ENCODE measurements around the gene TRPC1.
"Not testable (repeated sequence)": the region's sequence is repeated elsewhere in the genome, so short reads cannot be mapped to it uniquely, and the experiment has no call there.

Gene TRPC1

GRCh38 chr3:142723968-142724681 lies at the start of gene TRPC1:
TSS of gene TRPC1 (plus strand) at chr3:142724034. CDS start at chr3:142724560, 526 bp downstream.
- DNase-seq: peak; percentile 84 to 88 (median 84)

DNA sequence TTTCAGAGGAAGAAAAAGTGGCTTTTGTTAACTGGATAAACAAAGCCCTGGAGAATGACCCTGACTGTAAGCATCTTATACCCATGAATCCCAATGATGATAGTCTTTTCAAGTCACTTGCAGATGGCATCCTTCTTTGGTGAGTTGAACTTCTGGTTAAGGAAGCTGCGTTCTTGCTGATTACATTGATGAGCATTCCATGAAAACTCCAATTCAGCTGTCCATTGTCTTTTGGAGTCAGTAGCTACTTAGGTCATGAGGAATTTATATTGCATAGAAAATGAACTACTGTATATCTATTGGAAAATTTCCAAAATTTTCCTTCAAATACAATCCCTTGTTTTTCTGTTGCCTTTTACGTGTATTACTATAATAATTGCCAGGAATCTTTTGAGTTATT lies 47.7 kb upstream of the TRPC1 start:
- no peak for DNase-seq

- peak in 1 of 3 donors; percentile 10 for DNase-seq
Observed at GRCh38 chr3:142680710-142681109, 43.1 kb upstream of the TRPC1 start.

GRCh38 chr3:142690613-142691012 lies 33.2 kb upstream of the TRPC1 start:
- no peak for DNase-seq

- DNase-seq: no peak
Observed at GRCh38 chr3:142691527-142691926, 32.3 kb upstream of the TRPC1 start.

GRCh38 chr3:142693136-142693853 lies 30.5 kb upstream of the TRPC1 start:
- DNase-seq: no peak

DNA sequence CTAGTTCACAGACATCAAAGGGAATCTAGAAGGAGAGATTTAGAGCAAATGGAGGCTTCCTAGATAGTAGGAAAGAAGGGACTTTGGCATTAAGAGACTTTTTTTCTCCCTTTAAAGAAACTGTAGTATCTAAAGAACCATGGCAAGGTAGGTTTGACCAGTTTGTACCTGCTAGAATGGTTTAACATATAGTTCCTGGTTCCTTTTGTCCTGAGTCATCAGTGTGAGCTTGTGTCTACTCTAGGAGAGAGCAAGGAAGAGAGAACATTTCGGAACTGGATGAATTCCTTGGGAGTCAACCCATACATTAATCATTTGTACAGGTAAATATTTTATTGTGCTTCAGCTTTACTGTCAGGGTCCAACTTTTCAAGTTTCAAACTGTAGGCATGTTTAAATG lies 29.6 kb upstream of the TRPC1 start:
- DNase-seq: no peak

DNA sequence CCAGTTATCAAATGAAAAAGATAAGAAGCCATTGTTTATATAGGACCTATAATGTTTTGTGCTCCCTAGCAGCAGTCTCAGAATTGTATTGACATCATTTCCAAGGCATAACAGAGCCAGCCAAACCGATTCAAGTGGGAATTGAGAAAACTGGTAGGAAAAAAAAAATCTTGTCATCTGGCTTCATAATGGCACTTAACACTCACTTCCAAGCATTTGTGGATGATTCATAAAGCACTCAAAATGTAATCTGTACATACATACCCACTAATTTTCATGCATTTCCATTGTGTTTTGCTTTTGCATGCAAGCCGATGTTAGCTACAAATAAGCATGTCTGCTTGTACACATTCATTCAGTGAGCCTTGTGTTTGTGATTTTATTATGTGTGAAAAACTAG lies 18.6 kb upstream of the TRPC1 start:
- no peak for DNase-seq

DNA sequence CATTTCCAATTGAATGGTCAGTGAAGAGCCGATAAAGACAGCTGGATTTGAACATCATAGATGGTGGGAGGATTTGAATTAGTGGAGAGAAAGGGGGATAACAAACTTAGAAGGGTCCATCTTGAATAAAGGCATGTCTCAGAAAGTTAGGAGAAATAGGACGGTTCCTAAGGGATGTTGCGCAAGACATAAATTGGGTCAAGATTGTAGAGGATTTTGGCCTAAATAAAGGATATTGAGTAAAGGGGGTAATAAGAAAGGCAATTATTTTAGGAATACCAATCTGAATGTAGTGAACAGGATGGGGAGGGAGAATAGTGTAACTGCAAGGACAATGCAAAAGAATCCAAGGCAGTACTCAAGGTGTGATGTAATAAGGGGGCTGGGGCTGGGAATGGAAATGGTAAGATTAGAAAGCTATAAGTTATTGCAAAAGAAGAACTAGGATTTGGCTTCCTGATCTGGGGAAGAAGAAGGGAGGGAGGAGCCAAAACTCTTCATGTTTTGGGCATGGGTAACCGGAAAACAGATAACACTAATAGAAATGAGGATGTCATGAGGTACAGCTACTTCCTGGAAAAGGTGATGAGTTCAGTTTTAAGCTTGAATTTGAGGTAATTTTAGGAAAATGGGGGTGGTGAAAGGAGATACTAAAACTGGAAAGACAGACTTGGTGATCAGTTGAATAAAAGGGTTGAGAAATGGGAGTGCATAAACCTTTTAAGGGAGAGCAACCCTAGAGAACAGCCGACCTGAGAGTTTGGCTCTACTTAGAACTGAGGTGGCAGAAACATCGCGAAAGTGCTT lies 17.3 kb upstream of the TRPC1 start:
- DNase-seq: no peak

- no peak for DNase-seq
Observed at GRCh38 chr3:142709207-142709606, 14.6 kb upstream of the TRPC1 start.

GRCh38 chr3:142714882-142715281 lies 9.0 kb upstream of the TRPC1 start:
- not testable (repeated sequence) for DNase-seq

DNA sequence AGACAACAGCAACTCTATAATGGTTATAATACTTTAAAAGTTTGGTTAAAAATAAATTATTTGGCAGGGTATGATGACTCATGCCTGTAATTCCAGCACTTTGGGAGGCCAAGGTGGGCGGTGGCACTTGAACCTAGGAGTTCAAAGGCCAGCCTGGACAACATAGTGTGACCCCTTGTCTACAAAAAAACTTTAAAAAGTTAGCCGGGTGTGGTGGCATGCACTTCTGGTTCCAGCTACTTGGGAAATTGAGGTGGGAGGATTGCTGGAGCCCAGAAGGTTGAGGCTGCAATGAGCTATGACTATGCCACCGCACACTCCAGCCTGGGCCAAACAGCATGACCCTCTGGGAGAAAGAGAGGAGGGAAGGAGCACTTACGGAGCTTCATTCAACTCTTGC lies 7.7 kb upstream of the TRPC1 start:
- no peak for DNase-seq

DNA sequence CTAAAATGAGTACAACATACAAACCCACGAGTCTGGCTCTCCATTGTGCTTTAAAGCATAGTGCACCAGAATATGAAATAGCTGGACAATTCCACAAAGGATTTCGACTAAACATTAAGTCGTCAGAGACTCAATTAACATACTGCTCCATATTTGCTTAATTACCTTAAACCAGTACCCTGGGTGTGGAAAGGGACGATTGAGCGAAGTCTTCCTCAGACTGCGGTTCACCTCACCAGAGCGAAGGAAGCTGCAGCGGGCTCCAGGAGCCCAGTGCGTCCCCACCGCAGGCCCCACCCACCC lies 218 bp upstream of the TRPC1 start:
- DNase-seq: no peak

DNA sequence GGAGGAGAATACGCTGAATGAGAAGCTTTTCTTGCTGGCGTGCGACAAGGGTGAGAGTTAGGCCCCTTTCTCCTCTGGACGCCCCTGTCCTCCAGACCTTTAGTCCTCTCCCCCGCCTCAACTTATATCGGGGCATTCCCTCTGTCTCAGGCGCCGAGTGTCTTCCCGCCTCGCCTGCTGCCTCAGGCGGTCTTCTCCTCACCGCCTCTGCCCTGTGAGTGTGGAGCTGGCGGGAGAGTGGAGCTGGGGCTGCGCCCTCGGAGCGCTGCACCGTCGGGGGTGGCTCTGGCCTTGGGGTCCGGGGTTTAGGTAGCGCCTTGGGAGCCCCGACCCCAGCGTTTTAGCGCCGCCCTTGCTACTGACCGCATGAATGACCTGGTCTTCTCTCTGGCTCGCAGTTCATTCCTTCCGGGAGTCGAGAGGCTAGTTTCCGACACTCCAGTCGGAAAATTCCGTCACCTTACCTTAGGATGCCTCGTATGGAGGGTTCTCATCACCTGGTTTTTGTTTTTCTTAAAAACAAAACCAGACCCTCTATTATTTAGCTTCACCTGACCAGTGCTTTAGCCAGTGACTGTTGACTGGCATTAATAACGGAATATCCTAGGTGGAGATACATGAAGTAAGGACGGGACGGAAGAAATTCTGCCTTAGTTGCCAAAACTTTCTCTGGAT lies 985 bp downstream of the TRPC1 start:
- peak in 2 of 3 donors; percentile 5 to 6 for DNase-seq

GRCh38 chr3:142725357-142725739 lies 1.5 kb downstream of the TRPC1 start:
- DNase-seq: no peak

DNA sequence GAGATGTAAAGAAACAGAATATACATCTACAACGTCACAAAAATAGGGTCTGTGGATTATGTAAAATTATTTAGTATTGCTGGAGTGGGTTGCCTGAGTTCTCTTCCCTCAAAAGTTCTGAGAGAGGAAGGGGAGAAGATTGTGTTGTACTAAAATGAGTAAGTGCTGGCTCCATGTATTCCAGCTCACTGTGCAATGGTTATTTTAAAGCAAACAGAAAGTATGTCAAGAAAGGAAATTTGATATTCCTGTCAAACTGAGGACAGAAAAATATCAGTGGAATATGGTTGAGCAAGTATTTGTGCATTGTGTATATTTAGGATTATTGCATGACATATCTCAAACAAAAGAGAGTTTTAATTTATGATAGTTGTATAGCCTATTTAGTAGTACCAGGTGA lies 2.2 kb downstream of the TRPC1 start:
- DNase-seq: no peak

- DNase-seq: no peak
Observed at GRCh38 chr3:142732066-142732465, 8.2 kb downstream of the TRPC1 start.

DNA sequence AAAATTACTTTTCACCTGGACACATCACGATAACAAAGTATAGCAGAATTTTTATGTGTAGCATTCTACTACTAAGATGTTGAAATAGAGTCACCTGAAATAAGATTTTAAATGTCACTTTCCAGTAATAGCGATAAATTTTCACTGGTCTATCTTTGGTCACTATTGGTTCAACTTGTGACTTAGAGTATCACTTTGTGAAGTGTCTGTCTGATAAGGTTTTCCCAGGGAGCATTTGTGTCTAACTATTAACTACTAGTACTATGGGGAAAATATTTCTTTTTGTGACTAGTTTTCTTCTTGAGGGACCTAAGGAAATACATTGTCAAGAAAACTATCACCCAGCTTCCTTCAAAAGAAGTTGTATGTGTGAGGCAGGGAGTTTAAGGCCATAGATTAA lies 11.0 kb downstream of the TRPC1 start:
- no peak for DNase-seq

DNA sequence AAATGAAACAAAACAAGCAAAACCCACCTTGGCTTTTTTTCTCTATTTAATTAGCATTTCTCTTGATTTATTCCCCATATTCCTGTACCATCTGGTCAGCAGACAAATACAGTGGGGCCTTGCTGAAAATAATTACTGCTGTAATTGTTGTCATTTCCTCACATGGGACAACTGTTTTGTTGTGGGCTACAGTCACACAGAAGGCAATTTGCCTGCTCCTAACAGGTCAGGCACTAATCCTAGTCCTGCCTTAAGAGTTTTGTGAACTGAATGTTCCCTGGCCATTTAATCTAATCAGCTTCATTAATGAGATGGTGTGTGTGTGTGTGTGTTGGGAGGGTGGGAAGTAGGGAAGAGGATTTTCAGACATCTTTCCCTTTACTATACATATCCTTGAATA lies 11.6 kb downstream of the TRPC1 start:
- no peak for DNase-seq

- DNase-seq: no peak
Observed at GRCh38 chr3:142738396-142738795, 14.6 kb downstream of the TRPC1 start.

DNA sequence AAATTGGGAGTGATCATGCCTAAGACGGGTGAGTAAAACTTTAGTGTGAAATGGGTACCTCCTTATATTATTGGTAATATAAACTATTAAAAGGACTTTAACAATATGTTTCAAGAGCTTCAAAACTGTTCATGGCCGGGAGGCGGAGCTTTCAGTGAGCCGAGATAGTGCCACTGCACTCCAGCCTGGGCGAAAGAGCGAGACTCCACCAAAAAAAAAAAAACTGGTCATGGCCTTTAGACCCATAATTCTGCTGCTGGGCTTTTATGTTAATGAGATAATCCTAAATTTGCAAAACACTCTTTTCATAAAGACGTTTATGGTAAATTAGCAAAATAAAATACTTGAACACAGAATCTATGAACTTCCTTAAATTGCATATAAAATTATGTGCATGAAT lies 22.8 kb downstream of the TRPC1 start:
- no peak for DNase-seq

DNA sequence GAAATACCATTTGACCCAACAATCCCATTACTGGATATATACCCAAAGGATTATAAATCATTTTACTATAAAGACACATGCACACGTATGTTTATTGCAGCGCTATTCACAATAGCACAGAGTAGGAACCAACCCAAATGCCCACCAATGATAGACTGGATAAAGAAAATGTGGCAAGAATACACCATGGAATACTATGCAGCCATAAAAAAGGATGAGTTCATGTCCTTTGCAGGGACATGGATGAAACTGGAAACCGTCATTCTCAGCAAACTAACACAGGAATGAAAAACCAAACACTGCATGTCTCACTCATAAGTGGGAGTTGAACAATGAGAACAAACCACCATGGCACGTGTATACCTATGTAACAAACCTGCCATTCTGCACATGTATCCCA lies 26.7 kb downstream of the TRPC1 start:
- DNase-seq: not testable (repeated sequence)

DNA sequence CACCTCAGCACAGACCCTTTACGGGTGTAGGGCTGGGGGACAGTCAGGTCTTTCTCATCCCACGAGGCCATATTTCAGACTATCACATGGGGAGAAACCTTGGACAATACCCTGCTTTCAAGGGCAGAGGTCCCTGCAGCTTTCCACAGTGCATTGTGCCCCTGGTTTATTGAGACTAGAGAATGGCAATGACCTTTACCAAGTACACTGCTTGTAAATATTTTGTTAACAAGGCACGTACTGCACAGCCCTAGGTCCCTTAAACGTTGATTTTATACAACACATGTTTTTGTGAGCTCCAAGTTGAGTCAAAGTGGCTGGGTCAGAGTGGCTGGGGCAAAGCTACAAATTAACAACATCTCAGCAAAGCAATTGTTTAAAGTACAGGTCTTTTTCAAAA lies 28.8 kb downstream of the TRPC1 start:
- not testable (repeated sequence) for DNase-seq

Measured in suppressor macrophage treated with lipopolysaccharide for 1 hour (primary cell).